Upper lobe of left lung (tissue), 4 donors: ENCODE results near the gene ATG5.

Experiments used
- POLR2A ChIP-seq, 4 donors: fragments of 450-650 bp; IDR thresholded peaks; one replicate each; pipeline ENCODE4 v1.5.1; 2016 to 2017; ENCODE audit warnings: antibody characterized with exemption in 4 of 4, mild to moderate bottlenecking in 2 of 4
- POLR2AphosphoS5 ChIP-seq, 2 donors: sonication (generic); formaldehyde crosslinking; IDR thresholded peaks; one replicate each; pipeline ENCODE4 v1.5.1; 2017; ENCODE audit warnings: antibody characterized with exemption in 2 of 2
- TF ChIP-seq, protein P1 (sequence below), 6 experiments: fragments of 450-650 bp in 4 of 6; fragments of 200-600 bp in 2 of 6; sonication (generic) in 2 of 6; IDR thresholded peaks; one replicate each; pipeline ENCODE4 v1.5.1; 2016 to 2019; ENCODE audit warnings: antibody characterized with exemption in 6 of 6

DNA sequence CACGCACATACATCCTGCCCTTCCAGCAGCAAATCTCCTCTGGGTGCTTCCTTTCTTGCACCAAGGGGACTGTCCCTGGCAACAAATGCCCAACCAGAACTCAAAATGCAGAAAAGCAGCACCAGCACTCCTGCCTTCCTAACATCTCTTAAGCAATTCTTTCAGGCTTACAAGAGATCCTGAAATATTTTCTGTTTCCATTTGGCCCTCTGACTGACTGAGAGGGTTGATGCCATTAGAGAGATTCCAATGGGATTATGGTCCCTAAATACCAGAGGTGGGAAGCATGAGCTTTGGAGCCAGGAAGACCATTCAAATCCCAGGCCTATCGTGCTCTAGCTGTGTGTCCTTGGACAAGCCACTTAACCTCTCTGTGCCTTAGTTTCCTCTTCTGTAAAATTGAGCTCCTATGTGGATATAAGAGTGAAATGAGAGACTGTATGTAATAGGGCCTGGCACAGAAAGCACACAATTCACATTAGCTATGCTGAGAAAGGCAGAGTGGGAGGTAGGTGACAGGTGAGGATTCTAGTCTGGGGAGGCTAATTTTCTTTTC is 182.6 kb downstream of the ATG5 start:
- TF ChIP-seq, protein P1, sequence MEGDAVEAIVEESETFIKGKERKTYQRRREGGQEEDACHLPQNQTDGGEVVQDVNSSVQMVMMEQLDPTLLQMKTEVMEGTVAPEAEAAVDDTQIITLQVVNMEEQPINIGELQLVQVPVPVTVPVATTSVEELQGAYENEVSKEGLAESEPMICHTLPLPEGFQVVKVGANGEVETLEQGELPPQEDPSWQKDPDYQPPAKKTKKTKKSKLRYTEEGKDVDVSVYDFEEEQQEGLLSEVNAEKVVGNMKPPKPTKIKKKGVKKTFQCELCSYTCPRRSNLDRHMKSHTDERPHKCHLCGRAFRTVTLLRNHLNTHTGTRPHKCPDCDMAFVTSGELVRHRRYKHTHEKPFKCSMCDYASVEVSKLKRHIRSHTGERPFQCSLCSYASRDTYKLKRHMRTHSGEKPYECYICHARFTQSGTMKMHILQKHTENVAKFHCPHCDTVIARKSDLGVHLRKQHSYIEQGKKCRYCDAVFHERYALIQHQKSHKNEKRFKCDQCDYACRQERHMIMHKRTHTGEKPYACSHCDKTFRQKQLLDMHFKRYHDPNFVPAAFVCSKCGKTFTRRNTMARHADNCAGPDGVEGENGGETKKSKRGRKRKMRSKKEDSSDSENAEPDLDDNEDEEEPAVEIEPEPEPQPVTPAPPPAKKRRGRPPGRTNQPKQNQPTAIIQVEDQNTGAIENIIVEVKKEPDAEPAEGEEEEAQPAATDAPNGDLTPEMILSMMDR (IDR thresholded peaks at IDR 0.05): no peak
- TF ChIP-seq POLR2A (IDR thresholded peaks at IDR 0.05): no peak
- TF ChIP-seq POLR2AphosphoS5 (IDR thresholded peaks at IDR 0.05): no peak
